Nephron (organoid): Measurements from ENCODE around the gene PRKAR1A.

Experiments
- H3K27ac Mint-ChIP-seq, 3 experiments: 2 replicates each; pipeline ENCODE4 v1.8.0; 2020; ENCODE audit warnings: mixed read lengths in 3 of 3, mild to moderate bottlenecking in 2 of 3, moderate library complexity in 1 of 3
- H3K27me3 Mint-ChIP-seq: 2 replicates; pipeline ENCODE4 v1.8.0; 2021; ENCODE audit warnings: low read depth, mild to moderate bottlenecking, moderate library complexity, mixed read lengths
- H3K36me3 Mint-ChIP-seq: 2 replicates; pipeline ENCODE4 v1.8.0; 2020; ENCODE audit warnings: low read depth, mixed read lengths
- H3K4me1 Mint-ChIP-seq: 2 replicates; pipeline ENCODE4 v1.8.0; 2020; ENCODE audit warnings: mixed read lengths
- H3K4me3 Mint-ChIP-seq, 3 experiments: 2 replicates each; pipeline ENCODE4 v1.8.0; 2020; ENCODE audit warnings: mild to moderate bottlenecking in 3 of 3, mixed read lengths in 3 of 3, moderate library complexity in 2 of 3
- H3K9me3 Mint-ChIP-seq: 2 replicates; pipeline ENCODE4 v1.8.0; 2020; ENCODE audit warnings: mixed read lengths
- CTCF ChIP-seq, 3 experiments: fragments of 200-600 bp; sonication (generic); IDR thresholded peaks; one replicate each; pipeline ENCODE4 v1.5.0; 2021; ENCODE audit warnings: antibody characterized with exemption in 3 of 3; ENCODE audit not compliant: unreplicated experiment in 3 of 3

PRKAR1A gene

GRCh38 chr17:68512247-68512959 is at the start of gene PRKAR1A:
PRKAR1A (plus strand) TSS chr17:68512430; CDS start chr17:68515400, 2,970 bp downstream.
- no peaks in the 10 kb centered on the region for H3K27me3 Mint-ChIP-seq
- peaks cover 60% of the 10 kb centered on the region for H3K4me1 Mint-ChIP-seq
- peaks cover 19% of the 10 kb centered on the region for H3K36me3 Mint-ChIP-seq
- TF ChIP-seq CTCF (IDR thresholded peaks at IDR 0.05; ENCODE audit: unreplicated experiment in 3 of 3): no peak
- H3K9me3 Mint-ChIP-seq: no peaks in the 10 kb centered on the region
- H3K4me3 Mint-ChIP-seq: peak within 1 kb of the TSS; percentile 98 to 100 (median 99)
- H3K27ac Mint-ChIP-seq: peak within 1 kb of the TSS; percentile 99 to 100 (median 100)

- Mint-ChIP-seq H3K4me1 (peaks cover 42% of the 10 kb centered on the region), H3K9me3 (no peaks in the 10 kb centered on the region), H3K27me3 (peaks cover 4% of the 10 kb centered on the region), H3K4me3 (peak overlapping the region in 1 of 3 experiments; percentile 19), H3K27ac (peak overlapping the region in 1 of 3 experiments; percentile 42), H3K36me3 (no peaks in the 10 kb centered on the region)
- TF ChIP-seq CTCF (IDR thresholded peaks at IDR 0.05; ENCODE audit: unreplicated experiment in 3 of 3): peak in 1 of 3 experiments; percentile 7
Observed at GRCh38 chr17:68463211-68464019, 48.8 kb upstream of the PRKAR1A start.

- Mint-ChIP-seq H3K36me3 (no peaks in the 10 kb centered on the region), H3K27ac (peak overlapping the region; percentile 12 to 43 (median 23)), H3K27me3 (peaks cover 5% of the 10 kb centered on the region), H3K4me3 (peak overlapping the region in 1 of 3 experiments; percentile 36), H3K9me3 (peaks cover 7% of the 10 kb centered on the region), H3K4me1 (peaks cover 30% of the 10 kb centered on the region)
- TF ChIP-seq CTCF (IDR thresholded peaks at IDR 0.05; ENCODE audit: unreplicated experiment in 3 of 3): no peak
Observed at GRCh38 chr17:68468334-68468733, 43.9 kb upstream of the PRKAR1A start.

- Mint-ChIP-seq H3K4me1 (peaks cover 28% of the 10 kb centered on the region), H3K27me3 (peaks cover 5% of the 10 kb centered on the region), H3K9me3 (peaks cover 7% of the 10 kb centered on the region), H3K36me3 (no peaks in the 10 kb centered on the region), H3K4me3 (peak overlapping the region in 1 of 3 experiments; percentile 40), H3K27ac (peak overlapping the region; percentile 12 to 43 (median 23))
- no peak for TF ChIP-seq CTCF (IDR thresholded peaks at IDR 0.05; ENCODE audit: unreplicated experiment in 3 of 3)
Observed at GRCh38 chr17:68468788-68469187, 43.4 kb upstream of the PRKAR1A start.

GRCh38 chr17:68470961-68471360 is 41.3 kb upstream of the PRKAR1A start:
- Mint-ChIP-seq H3K36me3 (no peaks in the 10 kb centered on the region), H3K27me3 (peaks cover 9% of the 10 kb centered on the region), H3K27ac (no peak overlapping the region), H3K4me3 (no peak overlapping the region), H3K4me1 (peaks cover 25% of the 10 kb centered on the region), H3K9me3 (peaks cover 7% of the 10 kb centered on the region)
- TF ChIP-seq CTCF (IDR thresholded peaks at IDR 0.05; ENCODE audit: unreplicated experiment in 3 of 3): no peak
